Smooth muscle cell (in vitro differentiated cells): Measurements from ENCODE around the gene TBCEL. TPM values are rescaled to one million over a fixed set of nuclear protein-coding genes. Genes with fewer than 3 reads are reported as not detected.

ENCODE experiments used
- DNase-seq: peaks from one replicate; lab custom pipeline; 2025; ENCODE audit not compliant: unreplicated experiment; lab: John Stamatoyannopoulos, UW
- H2AFZ ChIP-seq: fragments of 200-600 bp; sonication (generic); 2 replicates; pipeline ENCODE4 v1.6.0; 2016; ENCODE audit warnings: antibody characterized with exemption, low read depth, mild to moderate bottlenecking
- H3F3A ChIP-seq: fragments of 200-600 bp; sonication (generic); 2 replicates; pipeline ENCODE4 v1.6.0; 2017; ENCODE audit warnings: antibody characterized with exemption, low read depth
- H3K27ac ChIP-seq: fragments of 200-600 bp; sonication (generic); 2 replicates; pipeline ENCODE4 v1.5.1; 2016; ENCODE audit warnings: low read depth, mild to moderate bottlenecking
- H3K27me3 ChIP-seq: fragments of 200-600 bp; sonication (generic); 2 replicates; pipeline ENCODE4 v1.6.1; 2016; ENCODE audit warnings: low read depth, mild to moderate bottlenecking
- H3K36me3 ChIP-seq: fragments of 200-600 bp; sonication (generic); 2 replicates; pipeline ENCODE4 v1.5.1; 2016; ENCODE audit warnings: low read depth
- H3K4me1 ChIP-seq: fragments of 200-600 bp; sonication (generic); 2 replicates; pipeline ENCODE4 v1.5.1; 2016; ENCODE audit warnings: low read depth
- H3K4me2 ChIP-seq: fragments of 200-600 bp; sonication (generic); 2 replicates; pipeline ENCODE4 v1.6.0; 2016; ENCODE audit warnings: mild to moderate bottlenecking
- H3K4me3 ChIP-seq: fragments of 200-600 bp; sonication (generic); 2 replicates; pipeline ENCODE4 v1.5.1; 2016; ENCODE audit warnings: mild to moderate bottlenecking
- H3K79me2 ChIP-seq: fragments of 200-600 bp; sonication (generic); 2 replicates; pipeline ENCODE4 v1.6.0; 2016; ENCODE audit warnings: low read depth, mild to moderate bottlenecking
- H3K9ac ChIP-seq: fragments of 200-600 bp; sonication (generic); 2 replicates; pipeline ENCODE4 v1.6.0; 2016; ENCODE audit warnings: low read depth
- H3K9me3 ChIP-seq: fragments of 200-600 bp; sonication (generic); replicated peaks from 2 replicates; pipeline ENCODE4 v1.5.1; 2016; ENCODE audit warnings: low read depth
- H4K20me1 ChIP-seq: fragments of 200-600 bp; sonication (generic); 2 replicates; pipeline ENCODE4 v1.6.0; 2016; ENCODE audit warnings: low read depth
- CTCF ChIP-seq: fragments of 200-600 bp; sonication (generic); IDR thresholded peaks from 2 replicates; pipeline ENCODE4 v1.5.1; 2017; ENCODE audit warnings: borderline replicate concordance, mild to moderate bottlenecking, antibody characterized with exemption; ENCODE audit not compliant: insufficient read depth, poor library complexity, severe bottlenecking
- WGBS: methylation state at CpG from one replicate; pipeline ENCODE4 v1.1.7; 2016; ENCODE audit warnings: low lambda C conversion rate; 5-methylcytosine and 5-hydroxymethylcytosine counted together
- polyA plus RNA-seq: library from polyadenylated mRNA; unstranded; fragments of >200 nt; fragmentation: Nextera tagmentation; extraction: Ambion mirVana; gene quantifications from 2 replicates; pipeline ENCODE4 v1.2.1, GENCODE V29; 2016
- total RNA-seq: library from RNA; depleted of rRNA; stranded (reverse); fragments of >200 nt; gene quantifications from 2 replicates; pipeline ENCODE4 v1.2.3, GENCODE V29; 2014

The TBCEL gene
- total and polyA plus RNA-seq, 2 experiments from 2014 or later: 9.6 to 16.0 TPM

- H2AFZ ChIP-seq: no peak overlapping the region
- H4K20me1 ChIP-seq: peaks cover 84% of the 10 kb centered on the region
- DNase-seq: no peak
- TF ChIP-seq CTCF: no peak
- peak overlapping the region; percentile 75 for H3K4me2 ChIP-seq
- H3K4me1 ChIP-seq: peaks cover 16% of the 10 kb centered on the region
- H3K4me3 ChIP-seq: no peak overlapping the region
- H3K36me3 ChIP-seq: no peaks in the 10 kb centered on the region
- H3K9me3 ChIP-seq: no peaks in the 10 kb centered on the region
- 93% methylated on average over 1 of the region's 1 CpG for WGBS
- H3K27me3 ChIP-seq: no peaks in the 10 kb centered on the region
- H3K79me2 ChIP-seq: peaks cover 44% of the 10 kb centered on the region
- peaks cover 8% of the 10 kb centered on the region for H3F3A ChIP-seq
- no peak overlapping the region for H3K27ac ChIP-seq
- H3K9ac ChIP-seq: no peak overlapping the region
Measured at GRCh38 chr11:121037016-121037415, 13.1 kb downstream of the TBCEL start.

GRCh38 chr11:121038648-121039409, 14.9 kb downstream of the TBCEL start:
- Histone ChIP-seq H4K20me1 (peaks cover 86% of the 10 kb centered on the region), H3K9me3 (no peaks in the 10 kb centered on the region), H3K27me3 (no peaks in the 10 kb centered on the region), H3K79me2 (peaks cover 46% of the 10 kb centered on the region), H3K4me2 (no peak overlapping the region), H3K27ac (no peak overlapping the region), H3F3A (peaks cover 8% of the 10 kb centered on the region), H3K4me1 (peaks cover 16% of the 10 kb centered on the region), H3K4me3 (no peak overlapping the region), H3K9ac (no peak overlapping the region), H2AFZ (no peak overlapping the region), H3K36me3 (no peaks in the 10 kb centered on the region)
- TF ChIP-seq CTCF: no peak
- 86% methylated on average over 5 of the region's 5 CpGs for WGBS
- no peak for DNase-seq

- Histone ChIP-seq H3K27me3 (no peaks in the 10 kb centered on the region), H4K20me1 (peaks cover 87% of the 10 kb centered on the region), H3K4me2 (no peak overlapping the region), H3K4me3 (no peak overlapping the region), H3K9ac (no peak overlapping the region), H3K79me2 (peaks cover 46% of the 10 kb centered on the region), H2AFZ (no peak overlapping the region), H3K36me3 (no peaks in the 10 kb centered on the region), H3K4me1 (peaks cover 16% of the 10 kb centered on the region), H3K27ac (no peak overlapping the region), H3K9me3 (no peaks in the 10 kb centered on the region), H3F3A (peaks cover 8% of the 10 kb centered on the region)
- DNase-seq: no peak
- 95% methylated on average over 1 of the region's 1 CpG for WGBS
- TF ChIP-seq CTCF: no peak
Measured at GRCh38 chr11:121039971-121040613, 16.2 kb downstream of the TBCEL start.

GRCh38 chr11:121040614-121041002, 16.7 kb downstream of the TBCEL start:
- no peaks in the 10 kb centered on the region for H3K9me3 ChIP-seq
- no peak overlapping the region for H2AFZ ChIP-seq
- H3K36me3 ChIP-seq: no peaks in the 10 kb centered on the region
- WGBS: 96% methylated on average over 3 of the region's 3 CpGs
- no peak for TF ChIP-seq CTCF
- no peak overlapping the region for H3K27ac ChIP-seq
- no peak for DNase-seq
- H3K4me1 ChIP-seq: peaks cover 16% of the 10 kb centered on the region
- no peak overlapping the region for H3K9ac ChIP-seq
- no peaks in the 10 kb centered on the region for H3K27me3 ChIP-seq
- H3K4me3 ChIP-seq: no peak overlapping the region
- H3K79me2 ChIP-seq: peaks cover 46% of the 10 kb centered on the region
- H4K20me1 ChIP-seq: peaks cover 84% of the 10 kb centered on the region
- peaks cover 8% of the 10 kb centered on the region for H3F3A ChIP-seq
- H3K4me2 ChIP-seq: no peak overlapping the region
